ENCODE measurements around the gene SRF. TPM values are rescaled to one million over a fixed set of nuclear protein-coding genes. Genes with fewer than 3 reads are reported as not detected.

Gene SRF
- total RNA-seq, 6 donors from 2014 or later = 25.1 to 40.6 (median 30.8) TPM

DNA sequence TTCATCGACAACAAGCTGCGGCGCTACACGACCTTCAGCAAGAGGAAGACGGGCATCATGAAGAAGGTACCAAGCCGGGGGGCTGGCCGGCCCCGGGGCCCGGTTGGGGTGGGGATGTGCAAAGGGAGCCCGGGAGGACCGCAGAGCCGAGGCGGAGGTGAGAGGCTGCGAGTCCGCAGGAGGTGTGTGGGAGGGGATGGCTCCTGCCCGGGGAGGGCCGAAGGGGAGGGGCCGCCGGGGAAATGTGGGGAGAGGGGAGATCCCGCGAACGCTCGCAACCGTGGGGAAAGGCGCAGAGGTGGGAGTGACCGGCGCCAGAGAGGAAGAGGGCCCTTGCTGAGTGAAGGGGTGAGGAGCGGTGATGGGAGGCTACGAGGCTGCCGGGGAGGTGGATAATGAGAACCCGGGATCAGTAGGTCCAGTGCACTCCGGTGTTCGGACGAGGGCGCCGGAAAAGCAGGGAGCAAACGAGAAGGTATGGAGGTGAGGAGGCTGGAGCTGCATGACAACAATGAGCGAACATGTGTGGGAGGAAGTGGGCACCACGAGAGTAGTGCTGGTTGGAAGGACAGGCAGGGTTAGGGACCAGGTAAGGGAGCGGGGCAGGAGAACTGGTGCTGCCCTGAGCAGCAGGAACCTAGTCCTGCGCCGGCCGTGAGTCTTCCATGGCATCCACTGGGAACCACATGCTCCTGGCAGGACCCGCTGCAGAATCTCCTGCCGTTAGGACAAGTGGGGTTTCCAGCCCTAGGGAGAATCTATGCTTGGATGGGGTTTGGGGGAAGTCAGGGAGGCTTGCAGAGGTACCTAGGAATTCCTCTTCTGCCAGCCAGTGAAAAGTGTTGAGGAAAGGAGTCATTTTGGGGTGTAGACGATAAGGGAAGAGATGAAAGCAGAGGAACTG, 1.3 kb downstream of the SRF start:
- WGBS, 2 donors = 2 to 3% methylated on average over 43 to 45 of the region's 46 CpGs
- Histone ChIP-seq H3K27me3 (no peaks in the 10 kb centered on the region), H3K27ac (peak overlapping the region; percentile 95 to 100 (median 96)), H3K9me3 (no peaks in the 10 kb centered on the region), H3K4me3 (peak overlapping the region; percentile 79 to 97 (median 88)), H3K36me3 (peaks cover 7 to 23% (median 13%) of the 10 kb centered on the region in 4 donors), H3K4me1 (peaks cover 33 to 48% (median 37%) of the 10 kb centered on the region in 4 donors)
- DNase-seq (peak; percentile 55 to 91), ATAC-seq (ENCODE audit: low FRiP score in 2 of 2) (no peak)
- TF ChIP-seq POLR2AphosphoS5 (IDR thresholded peaks at IDR 0.05) (no peak), POLR2A (IDR thresholded peaks at IDR 0.05) (no peak), EP300 (IDR thresholded peaks at IDR 0.05) (no peak)
- TF ChIP-seq, protein P1, sequence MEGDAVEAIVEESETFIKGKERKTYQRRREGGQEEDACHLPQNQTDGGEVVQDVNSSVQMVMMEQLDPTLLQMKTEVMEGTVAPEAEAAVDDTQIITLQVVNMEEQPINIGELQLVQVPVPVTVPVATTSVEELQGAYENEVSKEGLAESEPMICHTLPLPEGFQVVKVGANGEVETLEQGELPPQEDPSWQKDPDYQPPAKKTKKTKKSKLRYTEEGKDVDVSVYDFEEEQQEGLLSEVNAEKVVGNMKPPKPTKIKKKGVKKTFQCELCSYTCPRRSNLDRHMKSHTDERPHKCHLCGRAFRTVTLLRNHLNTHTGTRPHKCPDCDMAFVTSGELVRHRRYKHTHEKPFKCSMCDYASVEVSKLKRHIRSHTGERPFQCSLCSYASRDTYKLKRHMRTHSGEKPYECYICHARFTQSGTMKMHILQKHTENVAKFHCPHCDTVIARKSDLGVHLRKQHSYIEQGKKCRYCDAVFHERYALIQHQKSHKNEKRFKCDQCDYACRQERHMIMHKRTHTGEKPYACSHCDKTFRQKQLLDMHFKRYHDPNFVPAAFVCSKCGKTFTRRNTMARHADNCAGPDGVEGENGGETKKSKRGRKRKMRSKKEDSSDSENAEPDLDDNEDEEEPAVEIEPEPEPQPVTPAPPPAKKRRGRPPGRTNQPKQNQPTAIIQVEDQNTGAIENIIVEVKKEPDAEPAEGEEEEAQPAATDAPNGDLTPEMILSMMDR (IDR thresholded peaks at IDR 0.05) = no peak

DNA sequence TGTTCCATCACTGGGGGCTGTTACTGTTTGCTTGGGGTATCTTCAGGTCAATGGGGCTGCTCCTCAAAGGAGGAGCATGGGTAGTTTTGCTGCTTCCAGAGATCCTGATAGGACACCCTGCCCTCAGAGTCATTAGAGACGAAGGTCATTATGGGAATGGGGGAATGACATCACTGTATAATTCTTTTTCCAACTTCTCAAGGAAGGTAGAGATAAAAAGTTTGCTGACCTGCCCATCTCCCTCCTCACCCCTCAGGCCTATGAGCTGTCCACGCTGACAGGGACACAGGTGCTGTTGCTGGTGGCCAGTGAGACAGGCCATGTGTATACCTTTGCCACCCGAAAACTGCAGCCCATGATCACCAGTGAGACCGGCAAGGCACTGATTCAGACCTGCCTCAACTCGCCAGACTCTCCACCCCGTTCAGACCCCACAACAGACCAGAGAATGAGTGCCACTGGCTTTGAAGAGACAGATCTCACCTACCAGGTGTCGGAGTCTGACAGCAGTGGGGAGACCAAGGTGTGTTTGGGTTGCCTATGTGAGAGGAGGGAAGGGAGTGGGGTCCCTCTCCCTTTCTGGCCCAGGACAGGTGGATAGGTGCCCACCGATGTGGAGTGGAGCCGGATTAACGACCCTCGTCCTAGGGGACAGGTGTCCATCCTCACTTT, 2.7 kb downstream of the SRF start:
- DNase-seq = no peak
- Histone ChIP-seq H3K4me3 (peak overlapping the region in 3 of 4 donors; percentile 58 to 97 (median 79)), H3K27ac (peak overlapping the region; percentile 95 to 100 (median 96)), H3K9me3 (no peaks in the 10 kb centered on the region), H3K4me1 (peaks cover 33 to 48% (median 37%) of the 10 kb centered on the region in 4 donors), H3K27me3 (no peaks in the 10 kb centered on the region), H3K36me3 (peaks cover 12 to 35% (median 23%) of the 10 kb centered on the region in 4 donors)
- no peak for ATAC-seq (ENCODE audit: low FRiP score in 2 of 2)
- 72 to 85% methylated on average over 7 to 8 of the region's 11 CpGs for WGBS, 2 donors
- TF ChIP-seq EP300 (IDR thresholded peaks at IDR 0.05) = no peak
- TF ChIP-seq POLR2A (IDR thresholded peaks at IDR 0.05) = no peak
- no peak for TF ChIP-seq POLR2AphosphoS5 (IDR thresholded peaks at IDR 0.05)

DNA sequence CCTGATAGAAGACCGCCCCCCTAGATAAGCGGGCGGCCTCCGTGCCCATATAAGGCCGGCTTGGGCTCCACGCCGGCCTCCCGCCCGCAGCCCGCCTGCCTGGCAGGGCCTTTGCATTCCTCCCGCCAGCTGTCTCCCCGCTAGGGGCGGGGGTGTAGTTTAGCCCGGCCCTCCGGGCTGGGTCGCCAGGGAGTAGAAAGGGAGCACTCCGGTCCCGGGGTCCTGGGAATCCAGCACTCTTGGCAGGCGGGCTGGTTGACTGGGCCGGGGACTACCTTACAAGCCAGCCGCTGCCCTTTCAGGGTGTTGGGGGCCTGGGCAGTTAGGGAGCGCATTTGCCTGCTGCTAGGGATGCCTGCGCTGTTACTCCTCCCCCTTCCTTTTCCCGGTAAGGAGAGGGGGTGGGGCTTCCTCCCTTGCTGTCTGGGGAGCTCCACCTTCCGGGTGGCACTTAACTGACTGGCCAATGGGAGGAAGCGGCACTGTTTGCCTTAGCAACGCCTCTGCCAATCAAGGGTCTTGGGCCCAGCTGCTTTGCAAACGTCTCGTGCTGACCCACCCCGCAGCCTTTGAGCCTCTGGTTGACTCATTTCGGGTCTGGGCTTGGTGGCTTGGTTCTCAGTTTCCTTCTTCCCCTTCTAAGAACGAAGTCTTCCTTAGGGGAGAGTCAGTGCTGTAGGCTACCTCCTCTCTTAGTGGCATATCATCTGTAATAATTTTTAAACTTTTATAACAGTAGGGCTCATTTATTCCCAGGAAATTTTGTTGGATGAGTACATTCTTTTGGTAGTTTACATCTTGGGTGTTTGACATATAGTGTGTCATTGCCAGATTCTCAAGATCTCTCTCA, 3.4 kb downstream of the SRF start:
- H3K4me1 ChIP-seq = peaks cover 33 to 48% (median 37%) of the 10 kb centered on the region in 4 donors
- 0 to 3% methylated on average over 12 to 32 of the region's 32 CpGs for WGBS, 2 donors
- peak in 3 of 4 donors; percentile 49 to 70 (median 68) for TF ChIP-seq POLR2A (IDR thresholded peaks at IDR 0.05)
- no peak for TF ChIP-seq EP300 (IDR thresholded peaks at IDR 0.05)
- TF ChIP-seq POLR2AphosphoS5 (IDR thresholded peaks at IDR 0.05) = peak; percentile 72 to 78
- TF ChIP-seq, protein P1 (IDR thresholded peaks at IDR 0.05) = peak in 5 of 6 experiments; percentile 18 to 72 (median 62)

GRCh38 chr6:43175676-43176422, 4.8 kb downstream of the SRF start:
- 83 to 95% methylated on average over 8 to 11 of the region's 11 CpGs for WGBS, 2 donors
- peak overlapping the region; percentile 95 to 100 (median 96) for H3K27ac ChIP-seq
- no peak overlapping the region for H3K4me3 ChIP-seq
- H3K36me3 ChIP-seq = peaks cover 19 to 54% (median 36%) of the 10 kb centered on the region in 4 donors
- H3K4me1 ChIP-seq = peaks cover 28 to 42% (median 32%) of the 10 kb centered on the region in 4 donors
- TF ChIP-seq, protein P1 (IDR thresholded peaks at IDR 0.05) = no peak
- TF ChIP-seq POLR2AphosphoS5 (IDR thresholded peaks at IDR 0.05) (no peak), POLR2A (IDR thresholded peaks at IDR 0.05) (no peak), EP300 (IDR thresholded peaks at IDR 0.05) (no peak)
- no peaks in the 10 kb centered on the region for H3K9me3 ChIP-seq
- DNase-seq (no peak), ATAC-seq (ENCODE audit: low FRiP score in 2 of 2) (no peak)
- no peaks in the 10 kb centered on the region for H3K27me3 ChIP-seq

More for the DNA sequence above, 3.4 kb downstream of the SRF start:
- Histone ChIP-seq H3K27me3 (no peaks in the 10 kb centered on the region), H3K36me3 (peaks cover 19 to 43% (median 31%) of the 10 kb centered on the region in 4 donors), H3K4me3 (peak overlapping the region in 3 of 4 donors; percentile 45 to 79 (median 58)), H3K9me3 (no peaks in the 10 kb centered on the region), H3K27ac (peak overlapping the region; percentile 95 to 100 (median 96))
- ATAC-seq (ENCODE audit: low FRiP score in 2 of 2) (peak; percentile 87 to 94), DNase-seq (peak; percentile 94 to 100)
